Adipocyte (in vitro differentiated cells): ENCODE measurements around the gene SAMD4A.
A peak's percentile ranks its signal among the peaks of the same experiment; 100 is the strongest.

Source experiments
- DNase-seq: peaks from one replicate; pipeline ENCODE4 v3.0.0-alpha.2; 2015; ENCODE audit warnings: low read depth
- H3K27me3 ChIP-seq: replicated peaks from 2 replicates; pipeline ENCODE4 v1.7.0; 2013; ENCODE audit warnings: mild to moderate bottlenecking, low read length, moderate library complexity; ENCODE audit not compliant: control insufficient read depth, insufficient read depth
- H3K36me3 ChIP-seq: 2 replicates; pipeline ENCODE4 v1.7.0; 2013; ENCODE audit warnings: low read length, mild to moderate bottlenecking, moderate library complexity; ENCODE audit not compliant: control insufficient read depth, insufficient read depth, severe bottlenecking
- H3K4me1 ChIP-seq: 2 replicates; pipeline ENCODE4 v1.7.0; 2013; ENCODE audit warnings: mild to moderate bottlenecking, low read length, moderate library complexity; ENCODE audit not compliant: control insufficient read depth, insufficient read depth
- H3K4me3 ChIP-seq: 2 replicates; pipeline ENCODE4 v1.7.0; 2013; ENCODE audit warnings: mild to moderate bottlenecking, low read length, moderate library complexity
- H3K9ac ChIP-seq: 2 replicates; pipeline ENCODE4 v1.7.0; 2013; ENCODE audit warnings: mild to moderate bottlenecking, low read length, moderate library complexity
- H3K9me3 ChIP-seq: 2 replicates; pipeline ENCODE4 v1.7.0; 2013; ENCODE audit warnings: mild to moderate bottlenecking, low read length, moderate library complexity; ENCODE audit not compliant: control insufficient read depth

Gene SAMD4A

GRCh38 chr14:54781961-54782750, 215.2 kb downstream of the SAMD4A start:
- Histone ChIP-seq H3K36me3 (peaks cover 69% of the 10 kb centered on the region), H3K9me3 (no peaks in the 10 kb centered on the region), H3K4me1 (peaks cover 11% of the 10 kb centered on the region), H3K9ac (no peak overlapping the region), H3K4me3 (no peak overlapping the region), H3K27me3 (no peaks in the 10 kb centered on the region)
- no peak for DNase-seq

GRCh38 chr14:54782751-54783659, 216.1 kb downstream of the SAMD4A start:
- Histone ChIP-seq H3K4me1 (peaks cover 11% of the 10 kb centered on the region), H3K4me3 (no peak overlapping the region), H3K9me3 (no peaks in the 10 kb centered on the region), H3K9ac (no peak overlapping the region), H3K27me3 (no peaks in the 10 kb centered on the region), H3K36me3 (peaks cover 73% of the 10 kb centered on the region)
- DNase-seq, result peak; percentile 44

DNA sequence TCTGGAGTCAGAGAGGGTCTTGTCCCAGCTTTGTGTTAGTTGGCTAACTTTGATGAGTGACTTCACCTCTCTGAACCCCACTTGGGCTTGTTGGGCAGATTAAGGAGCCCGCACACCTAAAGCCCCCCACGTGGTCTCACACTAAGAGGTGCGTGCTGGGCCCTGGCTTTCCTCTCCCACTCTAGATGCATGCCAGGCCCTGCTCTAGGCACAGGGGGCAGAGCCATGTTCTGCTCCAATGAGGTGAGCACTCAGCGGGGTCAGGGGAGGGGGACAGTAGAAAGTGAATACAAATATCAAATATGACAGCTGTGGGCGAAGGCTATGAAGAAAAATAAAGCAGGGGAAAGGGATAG, 216.7 kb downstream of the SAMD4A start:
- Histone ChIP-seq H3K4me3 (no peak overlapping the region), H3K36me3 (peaks cover 73% of the 10 kb centered on the region), H3K27me3 (no peaks in the 10 kb centered on the region), H3K9ac (no peak overlapping the region), H3K9me3 (no peaks in the 10 kb centered on the region), H3K4me1 (peaks cover 11% of the 10 kb centered on the region)
- no peak for DNase-seq

GRCh38 chr14:54784060-54784459, 217.1 kb downstream of the SAMD4A start:
- Histone ChIP-seq H3K4me3 (no peak overlapping the region), H3K9ac (no peak overlapping the region), H3K4me1 (peaks cover 11% of the 10 kb centered on the region), H3K27me3 (no peaks in the 10 kb centered on the region), H3K9me3 (no peaks in the 10 kb centered on the region), H3K36me3 (peaks cover 72% of the 10 kb centered on the region)
- DNase-seq, result no peak

GRCh38 chr14:54784657-54785056, 217.7 kb downstream of the SAMD4A start:
- Histone ChIP-seq H3K4me1 (peaks cover 11% of the 10 kb centered on the region), H3K27me3 (no peaks in the 10 kb centered on the region), H3K4me3 (no peak overlapping the region), H3K9me3 (no peaks in the 10 kb centered on the region), H3K9ac (no peak overlapping the region), H3K36me3 (peaks cover 72% of the 10 kb centered on the region)
- DNase-seq, result no peak

GRCh38 chr14:54785136-54785777, 218.3 kb downstream of the SAMD4A start:
- H3K36me3 ChIP-seq, result peaks cover 72% of the 10 kb centered on the region
- no peaks in the 10 kb centered on the region for H3K27me3 ChIP-seq
- DNase-seq, result no peak
- H3K9me3 ChIP-seq, result no peaks in the 10 kb centered on the region
- H3K9ac ChIP-seq, result no peak overlapping the region
- peaks cover 11% of the 10 kb centered on the region for H3K4me1 ChIP-seq
- no peak overlapping the region for H3K4me3 ChIP-seq

GRCh38 chr14:54785778-54786770, 219.1 kb downstream of the SAMD4A start:
- H3K27me3 ChIP-seq, result no peaks in the 10 kb centered on the region
- H3K4me1 ChIP-seq, result peaks cover 11% of the 10 kb centered on the region
- H3K9me3 ChIP-seq, result no peaks in the 10 kb centered on the region
- H3K9ac ChIP-seq, result no peak overlapping the region
- DNase-seq, result no peak
- no peak overlapping the region for H3K4me3 ChIP-seq
- H3K36me3 ChIP-seq, result peaks cover 74% of the 10 kb centered on the region

GRCh38 chr14:54786838-54787237, 219.9 kb downstream of the SAMD4A start:
- H3K36me3 ChIP-seq, result peaks cover 69% of the 10 kb centered on the region
- H3K4me1 ChIP-seq, result peaks cover 11% of the 10 kb centered on the region
- no peak overlapping the region for H3K9ac ChIP-seq
- H3K9me3 ChIP-seq, result no peaks in the 10 kb centered on the region
- no peak overlapping the region for H3K4me3 ChIP-seq
- no peak for DNase-seq
- H3K27me3 ChIP-seq, result no peaks in the 10 kb centered on the region

DNA sequence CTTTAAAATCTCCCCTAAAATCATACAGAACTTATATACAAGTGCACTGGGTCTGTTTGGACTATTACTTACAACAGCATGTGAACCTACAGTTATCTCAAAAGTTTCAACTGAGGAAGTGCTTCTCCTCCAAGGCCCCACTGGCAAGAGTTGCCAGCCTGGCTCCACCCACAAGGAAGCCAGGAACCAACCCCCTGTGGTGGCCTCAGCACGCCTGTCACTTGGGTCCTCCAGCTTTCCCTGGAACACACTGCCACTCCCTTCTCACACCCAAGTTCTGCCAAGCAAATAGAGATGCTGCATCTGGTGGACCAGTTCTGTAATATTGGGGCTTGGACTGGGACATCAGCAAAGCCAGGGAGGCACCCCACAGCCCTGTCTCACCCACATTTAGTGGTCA, 220.3 kb downstream of the SAMD4A start:
- no peak for DNase-seq
- Histone ChIP-seq H3K9ac (no peak overlapping the region), H3K9me3 (no peaks in the 10 kb centered on the region), H3K27me3 (no peaks in the 10 kb centered on the region), H3K4me3 (no peak overlapping the region), H3K4me1 (peaks cover 11% of the 10 kb centered on the region), H3K36me3 (peaks cover 64% of the 10 kb centered on the region)

DNA sequence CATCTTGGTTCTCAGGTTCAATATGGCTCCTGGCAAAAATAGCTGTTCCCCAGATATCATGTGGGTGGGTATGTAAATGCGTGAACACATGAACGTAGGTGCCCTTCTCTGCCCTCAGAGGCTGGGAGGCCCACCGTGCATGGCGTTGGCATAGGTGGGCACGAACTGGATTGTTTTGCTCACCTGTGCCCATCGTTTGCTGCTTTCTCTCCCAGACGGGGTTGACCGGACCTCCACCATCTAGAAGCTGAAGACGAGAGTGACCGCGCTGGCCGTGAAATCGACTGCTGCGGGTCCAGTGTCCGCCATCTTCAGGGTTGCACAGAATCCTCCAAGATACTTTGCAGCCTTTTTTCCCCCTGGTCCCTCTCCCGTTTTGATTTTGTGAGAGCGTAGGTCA, 221.8 kb downstream of the SAMD4A start:
- DNase-seq, result no peak
- no peaks in the 10 kb centered on the region for H3K27me3 ChIP-seq
- H3K9ac ChIP-seq, result no peak overlapping the region
- peaks cover 59% of the 10 kb centered on the region for H3K36me3 ChIP-seq
- H3K9me3 ChIP-seq, result no peaks in the 10 kb centered on the region
- peaks cover 2% of the 10 kb centered on the region for H3K4me1 ChIP-seq
- no peak overlapping the region for H3K4me3 ChIP-seq
